Liver (tissue), 3 donors: ENCODE results near the gene RBM10.

ENCODE experiments used
- TAF1 ChIP-seq: conservative IDR thresholded peaks from 2 replicates; pipeline ENCODE4 v1.6.1; 2016; ENCODE audit warnings: antibody characterized with exemption, mild to moderate bottlenecking
- TF ChIP-seq, protein P1 (sequence below): IDR thresholded peaks from 2 replicates; pipeline ENCODE4 v1.6.1; 2016; ENCODE audit warnings: antibody characterized with exemption
- TF ChIP-seq, protein P2 (sequence below): fragments of 150-350 bp; IDR thresholded peaks from 2 replicates; pipeline ENCODE4 v1.5.1; 2017; ENCODE audit warnings: improper control_type of control experiment, low read depth, low read length; ENCODE audit not compliant: missing input control
- donor health status: healthy.
- donor health status: healthy.

DNA sequence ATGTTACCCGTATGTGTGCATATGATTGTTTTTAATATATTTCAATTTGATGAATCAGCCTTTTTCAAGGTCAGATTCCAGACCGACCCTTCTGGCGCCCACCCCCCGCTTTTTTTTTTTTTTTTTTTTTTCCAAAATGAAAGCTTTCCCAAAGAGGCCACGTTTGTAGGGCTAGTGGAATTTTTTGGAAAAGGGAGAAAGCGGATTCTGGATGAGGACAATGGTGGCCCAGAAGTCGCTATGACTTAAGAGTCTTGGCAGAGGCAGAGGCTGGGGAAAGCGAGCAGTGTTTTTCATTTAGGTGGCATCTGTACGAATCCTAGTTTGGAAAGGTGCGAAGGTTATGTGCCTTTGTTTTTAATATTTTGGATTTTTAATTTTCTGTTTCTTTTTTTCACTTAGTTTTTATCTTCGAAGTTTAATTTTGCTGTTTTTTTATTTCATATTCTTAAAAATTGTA lies 15.1 kb upstream of the RBM10 start:
- TF ChIP-seq, protein P1, sequence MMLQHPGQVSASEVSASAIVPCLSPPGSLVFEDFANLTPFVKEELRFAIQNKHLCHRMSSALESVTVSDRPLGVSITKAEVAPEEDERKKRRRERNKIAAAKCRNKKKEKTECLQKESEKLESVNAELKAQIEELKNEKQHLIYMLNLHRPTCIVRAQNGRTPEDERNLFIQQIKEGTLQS, result no peak
- TF ChIP-seq, protein P2, sequence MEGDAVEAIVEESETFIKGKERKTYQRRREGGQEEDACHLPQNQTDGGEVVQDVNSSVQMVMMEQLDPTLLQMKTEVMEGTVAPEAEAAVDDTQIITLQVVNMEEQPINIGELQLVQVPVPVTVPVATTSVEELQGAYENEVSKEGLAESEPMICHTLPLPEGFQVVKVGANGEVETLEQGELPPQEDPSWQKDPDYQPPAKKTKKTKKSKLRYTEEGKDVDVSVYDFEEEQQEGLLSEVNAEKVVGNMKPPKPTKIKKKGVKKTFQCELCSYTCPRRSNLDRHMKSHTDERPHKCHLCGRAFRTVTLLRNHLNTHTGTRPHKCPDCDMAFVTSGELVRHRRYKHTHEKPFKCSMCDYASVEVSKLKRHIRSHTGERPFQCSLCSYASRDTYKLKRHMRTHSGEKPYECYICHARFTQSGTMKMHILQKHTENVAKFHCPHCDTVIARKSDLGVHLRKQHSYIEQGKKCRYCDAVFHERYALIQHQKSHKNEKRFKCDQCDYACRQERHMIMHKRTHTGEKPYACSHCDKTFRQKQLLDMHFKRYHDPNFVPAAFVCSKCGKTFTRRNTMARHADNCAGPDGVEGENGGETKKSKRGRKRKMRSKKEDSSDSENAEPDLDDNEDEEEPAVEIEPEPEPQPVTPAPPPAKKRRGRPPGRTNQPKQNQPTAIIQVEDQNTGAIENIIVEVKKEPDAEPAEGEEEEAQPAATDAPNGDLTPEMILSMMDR, result no peak
- TF ChIP-seq TAF1, result no peak
